ENCODE measurements around the gene LIPI. TPM values are rescaled to one million over a fixed set of nuclear protein-coding genes. Genes with fewer than 3 reads are reported as not detected.
"Not testable (repeated sequence)": the region's sequence is repeated elsewhere in the genome, so short reads cannot be mapped to it uniquely, and the experiment has no call there.

LIPI gene
- polyA plus RNA-seq, 1 of the 3 experiments (the other 2 are of a cell fraction) = not detected

- H3K9me3 ChIP-seq; H3K4me1 ChIP-seq (ENCODE audit: control insufficient read depth in 1 of 2, insufficient read depth in 2 of 2, low read depth in 1 of 2, low read length in 1 of 2); CTCF ChIA-PET; H3K9me2 ChIP-seq; H2AFZ ChIP-seq (ENCODE audit: low read depth); H4K20me1 ChIP-seq (ENCODE audit: insufficient read depth); H3K79me2 ChIP-seq (ENCODE audit: insufficient read depth); H3K27me3 ChIP-seq (ENCODE audit: insufficient read depth); H3K9ac ChIP-seq; H3K36me3 ChIP-seq (replicated peaks in 1 of 2; ENCODE audit: control insufficient read depth in 1 of 2, insufficient read depth in 2 of 2, low read length in 1 of 2); H3F3A ChIP-seq (replicated peaks; ENCODE audit: insufficient read depth); POLR2A ChIA-PET; H3K27ac ChIP-seq (ENCODE audit: low read depth in 2 of 2, low read length in 1 of 2): not testable (repeated sequence)
- peak; percentile 82 for DNase-seq
- peak overlapping the region; percentile 69; the same call in 1 of the 2 replicates for H3K4me2 ChIP-seq
- H3K4me3 ChIP-seq (ENCODE audit: low read depth in 2 of 2, low read length in 1 of 2) = peak overlapping the region in 1 of 2 experiments; percentile 50; a peak in 2 of 4 replicates
- 73% methylated on average over 22 of the region's 57 CpGs for WGBS (ENCODE audit: low lambda C conversion rate)
- TF ChIP-seq ELF1 (IDR thresholded peaks at IDR 0.05) = peak; percentile 52
- TF ChIP-seq, protein P1, sequence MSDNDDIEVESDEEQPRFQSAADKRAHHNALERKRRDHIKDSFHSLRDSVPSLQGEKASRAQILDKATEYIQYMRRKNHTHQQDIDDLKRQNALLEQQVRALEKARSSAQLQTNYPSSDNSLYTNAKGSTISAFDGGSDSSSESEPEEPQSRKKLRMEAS (IDR thresholded peaks at IDR 0.05; ENCODE audit: low read depth) = peak; percentile 52
Measured at GRCh38 chr21:14063620-14064295, 147.0 kb downstream of the LIPI start.

GRCh38 chr21:14062684-14063083, 148.1 kb downstream of the LIPI start:
- H3K9ac ChIP-seq; H3K9me2 ChIP-seq; DNase-seq; H3K36me3 ChIP-seq (replicated peaks in 1 of 2; ENCODE audit: control insufficient read depth in 1 of 2, insufficient read depth in 2 of 2, low read length in 1 of 2); H3F3A ChIP-seq (replicated peaks; ENCODE audit: insufficient read depth); H3K4me1 ChIP-seq (ENCODE audit: control insufficient read depth in 1 of 2, insufficient read depth in 2 of 2, low read depth in 1 of 2, low read length in 1 of 2); H3K27ac ChIP-seq (ENCODE audit: low read depth in 2 of 2, low read length in 1 of 2); H2AFZ ChIP-seq (ENCODE audit: low read depth); H4K20me1 ChIP-seq (ENCODE audit: insufficient read depth); H3K27me3 ChIP-seq (ENCODE audit: insufficient read depth); H3K4me2 ChIP-seq; H3K4me3 ChIP-seq (ENCODE audit: low read depth in 2 of 2, low read length in 1 of 2); H3K79me2 ChIP-seq (ENCODE audit: insufficient read depth); POLR2A ChIA-PET; H3K9me3 ChIP-seq; CTCF ChIA-PET: not testable (repeated sequence)
- WGBS (ENCODE audit: low lambda C conversion rate) = 98% methylated on average over 9 of the region's 19 CpGs

GRCh38 chr21:14061820-14062219, 148.9 kb downstream of the LIPI start:
- H4K20me1 ChIP-seq (ENCODE audit: insufficient read depth); H3K27me3 ChIP-seq (ENCODE audit: insufficient read depth); H3K9ac ChIP-seq; DNase-seq; H3K4me2 ChIP-seq; H3K4me1 ChIP-seq (ENCODE audit: control insufficient read depth in 1 of 2, insufficient read depth in 2 of 2, low read depth in 1 of 2, low read length in 1 of 2); H3K4me3 ChIP-seq (ENCODE audit: low read depth in 2 of 2, low read length in 1 of 2); H3K79me2 ChIP-seq (ENCODE audit: insufficient read depth); POLR2A ChIA-PET; H3F3A ChIP-seq (replicated peaks; ENCODE audit: insufficient read depth); H2AFZ ChIP-seq (ENCODE audit: low read depth); H3K27ac ChIP-seq (ENCODE audit: low read depth in 2 of 2, low read length in 1 of 2); H3K9me3 ChIP-seq; CTCF ChIA-PET; H3K36me3 ChIP-seq (replicated peaks in 1 of 2; ENCODE audit: control insufficient read depth in 1 of 2, insufficient read depth in 2 of 2, low read length in 1 of 2); H3K9me2 ChIP-seq: not testable (repeated sequence)
- WGBS (ENCODE audit: low lambda C conversion rate) = 98% methylated on average over 7 of the region's 10 CpGs

GRCh38 chr21:14058995-14059627, 151.6 kb downstream of the LIPI start:
- H3K27me3 ChIP-seq (ENCODE audit: insufficient read depth); DNase-seq: not testable (repeated sequence)

More at GRCh38 chr21:14058995-14059627, 151.6 kb downstream of the LIPI start:
- H3F3A ChIP-seq (replicated peaks; ENCODE audit: insufficient read depth); H3K4me1 ChIP-seq (ENCODE audit: control insufficient read depth in 1 of 2, insufficient read depth in 2 of 2, low read depth in 1 of 2, low read length in 1 of 2); H3K9ac ChIP-seq; H3K9me3 ChIP-seq; H3K9me2 ChIP-seq; H3K36me3 ChIP-seq (replicated peaks in 1 of 2; ENCODE audit: control insufficient read depth in 1 of 2, insufficient read depth in 2 of 2, low read length in 1 of 2); H3K4me2 ChIP-seq; CTCF ChIA-PET; H4K20me1 ChIP-seq (ENCODE audit: insufficient read depth); H2AFZ ChIP-seq (ENCODE audit: low read depth); H3K4me3 ChIP-seq (ENCODE audit: low read depth in 2 of 2, low read length in 1 of 2); H3K27ac ChIP-seq (ENCODE audit: low read depth in 2 of 2, low read length in 1 of 2); POLR2A ChIA-PET: not testable (repeated sequence)
- WGBS (ENCODE audit: low lambda C conversion rate) = 92% methylated on average over 4 of the region's 12 CpGs
- peaks cover 10% of the 10 kb centered on the region; the same call in 1 of the 2 replicates for H3K79me2 ChIP-seq (ENCODE audit: insufficient read depth)

Small RNA genes within 50 kb of the gene (small RNA-seq; reads per million reads assigned to genes)
- gene RF01518 = 0 reads per million in 7 experiments
- gene RNA5SP488 = 0 reads per million in 7 experiments

Other genes with a start within 250 kb of the LIPI start
- not detected in 2 replicates for gene RBM11, start 5.2 kb upstream of the LIPI start, polyA plus RNA-seq (2012; rRNA removed)
- gene HSPA13, start 172.2 kb upstream of the LIPI start, polyA plus RNA-seq (2012; rRNA removed) = 10.5 and 15.3 TPM in 2 replicates

All from SK-N-SH (cell line).